ENCODE measurements around the gene INTS7. TPM values are rescaled to one million over a fixed set of nuclear protein-coding genes. Genes with fewer than 3 reads are reported as not detected.
"Not testable (repeated sequence)": the region's sequence is repeated elsewhere in the genome, so short reads cannot be mapped to it uniquely, and the experiment has no call there.

Gene INTS7
- total RNA-seq, 1 donor from 2014 or later = 20.7 TPM

DNA sequence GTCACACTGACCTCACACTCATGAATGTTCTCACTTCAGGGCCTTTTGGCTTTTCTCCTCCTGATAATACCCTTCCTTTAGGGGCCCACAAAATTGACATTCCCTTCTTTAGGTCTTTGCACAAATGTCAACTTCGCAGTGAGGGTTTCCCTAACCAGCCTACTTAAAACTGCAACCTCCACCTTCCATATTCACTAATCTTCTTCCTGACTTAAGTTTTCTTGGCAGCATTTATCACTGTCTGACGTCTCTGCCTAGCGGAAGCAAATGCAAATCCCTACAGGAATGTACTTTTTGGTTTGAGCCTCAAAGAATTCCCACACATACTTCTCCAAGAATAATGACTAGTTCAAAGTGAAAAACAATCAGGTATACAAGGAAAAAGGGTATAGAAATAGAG is 32.8 kb downstream of the INTS7 start:
- DNase-seq (ENCODE audit: low spot score) = peak; percentile 32
- H3K9me3 ChIP-seq (ENCODE audit: low read depth) = no peaks in the 10 kb centered on the region
- H3K79me2 ChIP-seq (ENCODE audit: low read depth) = no peaks in the 10 kb centered on the region
- TF ChIP-seq EZH2 (IDR thresholded peaks at IDR 0.05) (no peak), EZH2phosphoT487 (IDR thresholded peaks at IDR 0.05) (no peak)
- no peaks in the 10 kb centered on the region for H3K27me3 ChIP-seq
- peaks cover 6% of the 10 kb centered on the region for H3K4me1 Mint-ChIP-seq
- H3K9ac ChIP-seq = no peak overlapping the region
- H3K36me3 ChIP-seq = peaks cover 3% of the 10 kb centered on the region
- peaks cover 5% of the 10 kb centered on the region for H3F3A ChIP-seq (ENCODE audit: low read depth)
- no peak overlapping the region for H3K4me3 Mint-ChIP-seq
- H3K36me3 Mint-ChIP-seq = peaks cover 33% of the 10 kb centered on the region
- peaks cover 15% of the 10 kb centered on the region for H3K4me1 ChIP-seq
- H3K27ac ChIP-seq = no peak overlapping the region
- no peak overlapping the region for H2AFZ ChIP-seq (replicated peaks)
- peaks cover 2% of the 10 kb centered on the region for H3K9me3 Mint-ChIP-seq
- no peaks in the 10 kb centered on the region for H3K27me3 Mint-ChIP-seq (ENCODE audit: insufficient read depth, low read depth)
- peak overlapping the region; percentile 32 for H3K4me2 ChIP-seq
- H3K27ac Mint-ChIP-seq = no peak overlapping the region
- H4K20me1 ChIP-seq (ENCODE audit: low read depth) = peaks cover 5% of the 10 kb centered on the region
- H3K4me3 ChIP-seq = no peak overlapping the region

DNA sequence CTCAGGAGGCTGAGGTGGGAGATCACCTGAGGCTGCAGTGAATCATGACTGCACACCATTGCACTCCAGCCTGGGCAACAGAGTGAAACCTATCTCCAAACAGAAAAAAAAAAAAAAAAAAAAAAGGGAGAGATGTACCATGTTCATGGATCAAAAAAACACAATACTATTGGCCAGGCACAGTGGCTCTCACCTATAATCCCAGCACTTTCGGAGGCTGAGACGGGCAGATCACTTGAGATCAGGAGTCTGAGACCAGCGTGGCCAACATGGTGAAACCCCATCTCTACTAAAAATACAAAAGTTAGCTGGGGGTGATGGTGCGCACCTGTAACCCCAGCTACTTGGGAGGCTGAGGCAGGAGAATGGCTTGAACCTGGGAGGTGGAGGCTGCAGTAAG is 37.9 kb downstream of the INTS7 start:
- H3K79me2 ChIP-seq (ENCODE audit: low read depth) = not testable (repeated sequence)
- H3K36me3 Mint-ChIP-seq = peaks cover 39% of the 10 kb centered on the region

GRCh38 chr1:211991695-211992094 is 43.7 kb downstream of the INTS7 start:
- Histone ChIP-seq H3K4me2 (no peak overlapping the region), H3K27ac (no peak overlapping the region), H3K79me2 (ENCODE audit: low read depth) (no peaks in the 10 kb centered on the region), H3K9me3 (ENCODE audit: low read depth) (no peaks in the 10 kb centered on the region), H3K9ac (no peak overlapping the region), H2AFZ (replicated peaks) (no peak overlapping the region), H3K27me3 (no peaks in the 10 kb centered on the region), H4K20me1 (ENCODE audit: low read depth) (no peaks in the 10 kb centered on the region), H3K4me3 (no peak overlapping the region), H3K4me1 (no peaks in the 10 kb centered on the region), H3K36me3 (no peaks in the 10 kb centered on the region), H3F3A (ENCODE audit: low read depth) (no peaks in the 10 kb centered on the region)
- Mint-ChIP-seq H3K36me3 (peaks cover 14% of the 10 kb centered on the region), H3K4me1 (no peaks in the 10 kb centered on the region), H3K27ac (no peak overlapping the region), H3K9me3 (no peaks in the 10 kb centered on the region), H3K27me3 (ENCODE audit: insufficient read depth, low read depth) (no peaks in the 10 kb centered on the region), H3K4me3 (no peak overlapping the region)
- TF ChIP-seq EZH2 (IDR thresholded peaks at IDR 0.05) (no peak), EZH2phosphoT487 (IDR thresholded peaks at IDR 0.05) (no peak), CTCF (IDR thresholded peaks at IDR 0.05) (no peak)
- DNase-seq (ENCODE audit: low spot score) = no peak

More for the DNA sequence above, 37.9 kb downstream of the INTS7 start:
- H3F3A ChIP-seq (ENCODE audit: low read depth); H3K9ac ChIP-seq; H3K4me1 ChIP-seq; H3K9me3 Mint-ChIP-seq; H3K4me3 ChIP-seq; DNase-seq (ENCODE audit: low spot score); H3K4me1 Mint-ChIP-seq; H3K9me3 ChIP-seq (ENCODE audit: low read depth); H3K27ac Mint-ChIP-seq; H3K36me3 ChIP-seq; H3K27ac ChIP-seq; H3K4me2 ChIP-seq; H2AFZ ChIP-seq (replicated peaks); H4K20me1 ChIP-seq (ENCODE audit: low read depth); H3K4me3 Mint-ChIP-seq; H3K27me3 Mint-ChIP-seq (ENCODE audit: insufficient read depth, low read depth); H3K27me3 ChIP-seq: not testable (repeated sequence)

- H3K36me3 Mint-ChIP-seq = peaks cover 7% of the 10 kb centered on the region
- Histone ChIP-seq H3K4me2 (no peak overlapping the region), H3K27me3 (no peaks in the 10 kb centered on the region), H4K20me1 (ENCODE audit: low read depth) (no peaks in the 10 kb centered on the region), H2AFZ (replicated peaks) (no peak overlapping the region), H3K36me3 (no peaks in the 10 kb centered on the region), H3K9ac (no peak overlapping the region), H3K9me3 (ENCODE audit: low read depth) (no peaks in the 10 kb centered on the region), H3K27ac (no peak overlapping the region), H3F3A (ENCODE audit: low read depth) (no peaks in the 10 kb centered on the region), H3K4me1 (no peaks in the 10 kb centered on the region), H3K79me2 (ENCODE audit: low read depth) (no peaks in the 10 kb centered on the region), H3K4me3 (no peak overlapping the region)
- no peak for DNase-seq (ENCODE audit: low spot score)
- H3K27ac Mint-ChIP-seq = peak overlapping the region; percentile 58
- no peaks in the 10 kb centered on the region for H3K9me3 Mint-ChIP-seq
- TF ChIP-seq EZH2 (IDR thresholded peaks at IDR 0.05) (no peak), CTCF (IDR thresholded peaks at IDR 0.05) (no peak), EZH2phosphoT487 (IDR thresholded peaks at IDR 0.05) (no peak)
- no peaks in the 10 kb centered on the region for H3K4me1 Mint-ChIP-seq
- H3K4me3 Mint-ChIP-seq = no peak overlapping the region
- no peaks in the 10 kb centered on the region for H3K27me3 Mint-ChIP-seq (ENCODE audit: insufficient read depth, low read depth)
These were observed 48.6 kb downstream of the INTS7 start for GRCh38 chr1:211986628-211987254.

Data from neural progenitor cell (in vitro differentiated cells).